ENCODE results near the gene TMPRSS15.

The TMPRSS15 gene

GRCh38 chr21:18350216-18350615, 53.4 kb downstream of the TMPRSS15 start:
- H3K4me3 ChIP-seq (ENCODE audit: low read depth, low read length): no peak overlapping the region
- TF ChIP-seq CTCF (IDR thresholded peaks at IDR 0.05; ENCODE audit: low read depth, low read length, missing control alignments): no peak
- DNase-seq (ENCODE audit: low read depth): no peak

- no peak overlapping the region for H3K4me3 ChIP-seq (ENCODE audit: low read depth, low read length)
- no peak for DNase-seq (ENCODE audit: low read depth)
- no peak for TF ChIP-seq CTCF (IDR thresholded peaks at IDR 0.05; ENCODE audit: low read depth, low read length, missing control alignments)
These were observed 54.1 kb downstream of the TMPRSS15 start for GRCh38 chr21:18349468-18349867.

DNA sequence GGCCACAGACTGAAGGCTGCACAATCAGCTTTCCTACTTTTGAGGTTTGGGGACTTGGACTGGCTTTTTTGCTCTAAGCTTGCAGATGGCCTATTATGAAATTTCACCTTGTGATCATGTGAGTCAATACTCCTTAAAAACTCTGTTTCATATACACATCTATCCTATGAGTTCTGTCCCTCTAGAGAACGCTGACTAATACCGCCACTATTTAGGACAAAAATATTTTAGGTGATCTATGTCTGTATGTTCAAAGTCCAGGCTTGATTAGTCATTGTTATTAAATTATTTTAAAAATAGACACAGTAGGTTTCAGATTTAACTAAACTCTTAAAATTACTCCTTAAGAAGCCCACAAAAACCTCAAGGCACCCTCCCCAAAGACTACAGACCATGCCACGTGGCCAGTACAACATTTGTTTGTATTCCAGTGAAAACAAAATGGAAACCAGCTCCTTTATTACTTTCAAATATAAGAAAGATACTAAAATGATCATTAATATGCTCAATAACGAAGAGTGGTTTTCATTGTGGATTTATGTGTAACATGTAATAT, 63.1 kb downstream of the TMPRSS15 start:
- no peak for DNase-seq (ENCODE audit: low read depth)
- TF ChIP-seq CTCF (IDR thresholded peaks at IDR 0.05; ENCODE audit: low read depth, low read length, missing control alignments): no peak
- H3K4me3 ChIP-seq (ENCODE audit: low read depth, low read length): no peak overlapping the region

DNA sequence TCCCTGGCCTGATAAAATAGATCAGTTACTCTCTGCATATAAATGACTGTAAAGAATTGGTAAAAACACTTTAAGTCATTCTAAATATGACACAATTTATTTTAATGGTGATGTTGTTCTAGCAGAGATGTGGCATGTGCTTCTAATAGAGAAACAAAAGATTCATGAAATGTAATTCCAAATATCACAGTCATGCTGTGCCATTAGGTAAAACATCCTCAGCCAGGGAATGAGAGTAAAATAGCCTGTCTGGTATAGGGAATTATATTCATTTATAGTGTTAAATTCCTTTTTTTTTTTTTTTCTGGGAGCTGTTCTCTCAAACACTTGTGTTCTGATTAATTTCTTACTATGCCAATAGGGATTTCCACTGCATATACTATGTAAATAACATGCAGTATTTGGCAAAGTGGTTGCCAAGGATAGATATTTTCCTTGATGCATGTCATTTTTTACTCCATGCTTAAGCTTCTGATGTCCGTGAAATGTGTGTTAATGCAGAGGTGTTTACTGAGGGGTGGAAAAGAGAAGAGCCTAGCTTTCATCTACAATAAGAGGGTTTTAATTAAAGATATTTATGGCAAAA, 67.8 kb downstream of the TMPRSS15 start:
- no peak for TF ChIP-seq CTCF (IDR thresholded peaks at IDR 0.05; ENCODE audit: low read depth, low read length, missing control alignments)
- no peak for DNase-seq (ENCODE audit: low read depth)
- H3K4me3 ChIP-seq (ENCODE audit: low read depth, low read length): no peak overlapping the region

DNA sequence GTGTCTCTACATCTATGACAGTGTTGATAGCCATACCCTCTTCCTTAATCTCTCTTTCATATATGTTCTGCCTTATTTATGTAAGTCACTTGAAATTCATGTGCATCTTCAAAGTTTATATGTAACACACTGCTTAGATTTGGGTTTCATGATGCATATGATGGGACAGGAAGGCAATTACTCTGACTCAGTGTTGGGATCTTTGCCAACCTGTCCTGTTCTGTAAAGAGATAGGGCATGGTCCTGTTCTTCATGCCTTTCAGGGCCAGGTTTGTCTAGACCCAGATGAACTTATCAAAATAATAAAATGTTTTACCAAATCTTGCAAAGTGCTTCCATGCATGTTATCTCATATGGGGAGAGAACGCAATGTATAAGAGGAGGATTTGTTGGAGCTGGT, 69.5 kb downstream of the TMPRSS15 start:
- TF ChIP-seq CTCF (IDR thresholded peaks at IDR 0.05; ENCODE audit: low read depth, low read length, missing control alignments): no peak
- no peak for DNase-seq (ENCODE audit: low read depth)
- H3K4me3 ChIP-seq (ENCODE audit: low read depth, low read length): no peak overlapping the region

DNA sequence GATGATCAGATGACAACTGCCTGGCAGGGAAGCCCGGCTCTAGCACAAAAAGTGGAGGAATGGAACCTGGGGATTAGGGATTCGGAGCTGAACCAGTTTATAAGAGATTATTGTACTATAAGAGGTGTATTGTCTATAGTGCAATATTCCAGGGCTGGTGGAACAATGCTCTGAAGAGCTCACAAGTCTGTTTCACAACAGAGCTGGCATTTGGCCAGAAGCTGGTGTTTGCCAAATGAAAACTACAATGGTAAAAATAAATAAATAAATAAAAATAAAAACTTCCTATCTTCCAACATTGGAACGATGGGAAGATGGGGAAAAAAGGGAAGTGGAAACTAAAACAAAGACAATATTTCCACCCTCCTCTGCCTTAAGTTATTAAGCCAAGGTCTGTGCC, 85.4 kb downstream of the TMPRSS15 start:
- no peak overlapping the region for H3K4me3 ChIP-seq (ENCODE audit: low read depth, low read length)
- no peak for TF ChIP-seq CTCF (IDR thresholded peaks at IDR 0.05; ENCODE audit: low read depth, low read length, missing control alignments)
- DNase-seq (ENCODE audit: low read depth): no peak

- no peak for DNase-seq (ENCODE audit: low read depth)
- H3K4me3 ChIP-seq (ENCODE audit: low read depth, low read length): no peak overlapping the region
- no peak for TF ChIP-seq CTCF (IDR thresholded peaks at IDR 0.05; ENCODE audit: low read depth, low read length, missing control alignments)
These were observed 105.4 kb downstream of the TMPRSS15 start for GRCh38 chr21:18298228-18298627.
